Stimulated activated naive CD8-positive, alpha-beta T cell treated with anti-CD3 and anti-CD28 coated beads, Interleukin-15, amount 100 ng/mL, for 72 hours (primary cell): ENCODE results near the gene CRACR2B.

Source experiments
- ATAC-seq: fragments of 150-1000 bp; cut with Tn5 transposase; 2 replicates; pipeline ENCODE4 v1.10.0; 2021; ENCODE audit warnings: mild to moderate bottlenecking, moderate library complexity
- DNase-seq, 2 donors: peaks; one replicate each; pipeline ENCODE4 v3.0.0; 2021 to 2022
- H3K27ac Mint-ChIP-seq, 2 donors: one replicate each; pipeline ENCODE4 v1.8.0; 2022; ENCODE audit warnings: mild to moderate bottlenecking in 2 of 2, mixed read lengths in 2 of 2, moderate library complexity in 2 of 2
- H3K27me3 Mint-ChIP-seq: one replicate; pipeline ENCODE4 v1.8.0; 2022; ENCODE audit warnings: mixed read lengths
- H3K4me1 Mint-ChIP-seq: one replicate; pipeline ENCODE4 v1.8.0; 2022; ENCODE audit warnings: mild to moderate bottlenecking, mixed read lengths
- H3K4me3 Mint-ChIP-seq, 2 donors: one replicate each; pipeline ENCODE4 v1.8.0; 2022; ENCODE audit warnings: mild to moderate bottlenecking in 2 of 2, mixed read lengths in 2 of 2, moderate library complexity in 1 of 2
- H3K9me3 Mint-ChIP-seq, 2 donors: one replicate each; pipeline ENCODE4 v1.8.0; 2022; ENCODE audit warnings: mixed read lengths in 2 of 2

The CRACR2B gene

DNA sequence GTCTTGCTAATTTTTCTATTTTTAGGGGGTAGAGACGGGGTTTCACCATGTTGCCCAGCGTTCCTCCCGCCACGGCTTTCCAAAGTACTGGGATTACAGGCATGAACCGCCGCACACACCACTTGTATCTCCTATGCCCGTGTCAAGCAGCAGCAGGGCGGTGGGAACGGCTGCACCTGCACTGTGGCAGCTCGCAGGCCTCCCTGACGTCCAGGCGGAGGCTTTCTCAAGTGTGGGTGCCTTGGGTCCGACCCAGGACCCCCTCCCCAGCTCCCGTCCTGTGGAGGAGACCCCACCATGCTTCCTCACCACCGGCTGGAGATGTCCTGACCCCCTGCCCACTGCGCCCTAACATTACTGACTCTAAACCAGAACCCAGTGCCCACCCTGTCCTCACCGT is 40.7 kb downstream of the CRACR2B start:
- Mint-ChIP-seq H3K9me3 (no peaks in the 10 kb centered on the region), H3K27ac (peak overlapping the region in 1 of 2 donors; percentile 22), H3K4me1 (no peaks in the 10 kb centered on the region), H3K27me3 (no peaks in the 10 kb centered on the region), H3K4me3 (no peak overlapping the region)
- ATAC-seq (no peak), DNase-seq (no peak)

GRCh38 chr11:868802-869201 is 41.1 kb downstream of the CRACR2B start:
- Mint-ChIP-seq H3K4me1 (no peaks in the 10 kb centered on the region), H3K4me3 (no peak overlapping the region), H3K9me3 (no peaks in the 10 kb centered on the region), H3K27ac (peak overlapping the region in 1 of 2 donors; percentile 78), H3K27me3 (no peaks in the 10 kb centered on the region)
- no peak for ATAC-seq
- DNase-seq: no peak

GRCh38 chr11:869399-870126 is 41.8 kb downstream of the CRACR2B start:
- H3K4me3 Mint-ChIP-seq: no peak overlapping the region
- no peaks in the 10 kb centered on the region for H3K4me1 Mint-ChIP-seq
- DNase-seq (no peak), ATAC-seq (no peak)
- H3K9me3 Mint-ChIP-seq: no peaks in the 10 kb centered on the region
- H3K27me3 Mint-ChIP-seq: no peaks in the 10 kb centered on the region
- H3K27ac Mint-ChIP-seq: peak overlapping the region in 1 of 2 donors; percentile 27

- no peaks in the 10 kb centered on the region for H3K4me1 Mint-ChIP-seq
- no peak overlapping the region for H3K27ac Mint-ChIP-seq
- DNase-seq: no peak
- no peak overlapping the region for H3K4me3 Mint-ChIP-seq
- no peak for ATAC-seq
- H3K9me3 Mint-ChIP-seq: no peaks in the 10 kb centered on the region
- no peaks in the 10 kb centered on the region for H3K27me3 Mint-ChIP-seq
These were observed 42.4 kb downstream of the CRACR2B start for GRCh38 chr11:870127-870413.

DNA sequence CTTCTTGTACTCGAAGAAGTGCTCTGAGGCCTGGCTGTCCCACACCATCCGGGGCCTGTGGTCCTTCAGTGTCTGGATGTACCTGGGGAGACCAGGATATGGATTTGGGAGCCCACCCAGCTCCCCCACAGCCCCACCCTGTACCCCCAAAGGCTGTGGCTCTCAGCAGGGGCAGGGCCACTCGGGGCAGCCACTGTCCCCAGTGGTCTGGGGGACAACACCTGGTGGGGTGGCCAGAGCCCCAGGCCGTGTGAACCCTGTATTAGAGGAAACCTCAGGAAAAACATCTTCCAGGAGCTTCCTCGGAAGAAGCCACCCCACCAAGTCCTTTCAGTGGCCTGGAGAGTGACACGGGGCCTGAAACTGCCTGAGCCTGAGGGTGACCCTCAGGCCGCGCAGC is 42.7 kb downstream of the CRACR2B start:
- H3K27ac Mint-ChIP-seq: no peak overlapping the region
- ATAC-seq (no peak), DNase-seq (no peak)
- no peaks in the 10 kb centered on the region for H3K9me3 Mint-ChIP-seq
- H3K4me1 Mint-ChIP-seq: no peaks in the 10 kb centered on the region
- no peak overlapping the region for H3K4me3 Mint-ChIP-seq
- H3K27me3 Mint-ChIP-seq: no peaks in the 10 kb centered on the region

DNA sequence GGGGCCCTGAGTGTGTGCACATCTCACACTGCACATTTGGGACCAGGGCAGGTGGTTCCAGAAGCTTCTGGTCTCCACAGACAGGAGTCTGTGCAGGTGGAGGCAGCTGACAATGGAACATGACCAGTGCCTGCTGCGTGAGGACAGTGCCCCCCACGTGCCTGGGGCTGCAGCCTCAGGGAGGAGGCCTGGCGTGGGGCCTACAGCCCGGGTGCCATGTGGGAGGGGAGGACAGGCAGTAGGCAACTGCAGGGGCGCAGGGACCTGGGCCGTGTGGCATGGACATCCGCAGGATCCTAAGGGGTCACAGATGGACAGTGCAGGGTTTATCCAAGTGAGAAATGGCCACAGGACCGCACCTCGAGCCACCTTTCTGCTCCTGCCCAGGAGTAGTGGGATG is 43.8 kb downstream of the CRACR2B start:
- no peak overlapping the region for H3K27ac Mint-ChIP-seq
- H3K4me3 Mint-ChIP-seq: no peak overlapping the region

DNA sequence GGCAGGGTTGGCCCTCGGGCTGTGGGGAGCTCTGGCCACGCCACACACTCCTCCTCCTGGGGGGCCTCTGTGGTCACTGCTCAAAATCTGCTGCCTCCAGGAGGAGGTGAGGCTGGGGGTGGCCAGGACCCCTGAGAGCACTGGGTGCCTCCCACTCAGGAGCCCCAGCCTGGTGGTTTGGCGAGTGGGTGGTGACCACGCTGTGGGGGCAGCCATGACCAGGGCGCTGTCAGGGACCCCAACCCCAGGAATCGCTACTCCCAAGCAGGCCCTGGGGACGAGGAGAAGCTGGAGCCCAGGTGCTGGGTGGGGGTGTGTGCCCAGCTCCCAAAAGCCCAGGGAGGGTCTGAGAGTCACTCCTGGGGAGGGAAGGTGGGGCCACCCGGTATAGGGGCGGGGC is 45.1 kb downstream of the CRACR2B start:
- Mint-ChIP-seq H3K27me3 (no peaks in the 10 kb centered on the region), H3K4me1 (no peaks in the 10 kb centered on the region), H3K9me3 (no peaks in the 10 kb centered on the region), H3K27ac (no peak overlapping the region), H3K4me3 (no peak overlapping the region)
- no peak for ATAC-seq
- DNase-seq: no peak

More for the DNA sequence above, 43.8 kb downstream of the CRACR2B start:
- Mint-ChIP-seq H3K4me1 (no peaks in the 10 kb centered on the region), H3K9me3 (no peaks in the 10 kb centered on the region), H3K27me3 (no peaks in the 10 kb centered on the region)
- no peak for ATAC-seq
- DNase-seq: no peak

DNA sequence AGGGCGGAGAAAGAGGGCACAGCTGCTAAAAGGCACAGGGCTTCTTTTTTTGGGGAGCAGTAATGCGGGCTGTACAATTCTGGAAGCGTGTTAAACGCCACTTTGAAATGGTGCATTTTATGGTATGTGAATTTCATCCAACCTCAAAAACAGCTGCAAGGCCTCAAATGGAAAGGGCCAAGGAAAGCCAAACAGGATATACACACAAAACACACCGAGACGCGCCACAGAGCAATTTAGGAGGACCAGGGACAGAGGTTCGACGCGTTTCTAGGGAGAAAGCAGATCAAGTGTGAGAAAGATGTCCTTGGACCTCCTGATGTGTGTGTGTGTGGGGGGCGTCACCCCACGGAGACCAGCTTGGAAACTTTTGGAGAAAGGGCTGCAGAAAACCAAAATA is 46.0 kb downstream of the CRACR2B start:
- Mint-ChIP-seq H3K27ac (no peak overlapping the region), H3K4me3 (no peak overlapping the region), H3K9me3 (no peaks in the 10 kb centered on the region), H3K27me3 (no peaks in the 10 kb centered on the region), H3K4me1 (no peaks in the 10 kb centered on the region)
- ATAC-seq (no peak), DNase-seq (no peak)

DNA sequence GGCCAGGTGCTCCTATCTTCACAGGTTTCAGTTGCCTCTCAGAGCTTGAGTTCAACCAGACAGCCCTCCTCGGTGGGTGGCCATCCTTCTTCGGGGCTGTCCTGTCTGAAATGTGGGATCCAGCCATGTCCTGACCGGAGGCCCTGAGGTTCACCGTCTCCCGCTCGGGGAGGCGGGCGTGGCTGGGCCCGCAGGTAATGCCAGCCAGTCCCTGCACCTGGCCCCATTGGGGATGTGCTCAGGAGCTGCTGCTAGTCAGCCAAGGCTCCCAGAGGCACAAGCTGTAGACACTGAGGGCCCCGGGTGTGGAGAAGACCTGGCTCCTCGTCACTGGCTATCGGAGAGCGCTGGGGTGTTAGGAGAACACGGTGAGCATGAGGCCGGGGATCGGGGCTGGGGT is 47.5 kb downstream of the CRACR2B start:
- no peaks in the 10 kb centered on the region for H3K27me3 Mint-ChIP-seq
- ATAC-seq (no peak), DNase-seq (no peak)
- peak overlapping the region in 1 of 2 donors; percentile 34 for H3K27ac Mint-ChIP-seq
- no peaks in the 10 kb centered on the region for H3K4me1 Mint-ChIP-seq
- H3K9me3 Mint-ChIP-seq: no peaks in the 10 kb centered on the region
- no peak overlapping the region for H3K4me3 Mint-ChIP-seq

GRCh38 chr11:875769-876301 is 48.1 kb downstream of the CRACR2B start:
- Mint-ChIP-seq H3K27ac (no peak overlapping the region), H3K4me1 (no peaks in the 10 kb centered on the region), H3K27me3 (no peaks in the 10 kb centered on the region), H3K9me3 (no peaks in the 10 kb centered on the region), H3K4me3 (no peak overlapping the region)
- ATAC-seq (no peak), DNase-seq (no peak)

DNA sequence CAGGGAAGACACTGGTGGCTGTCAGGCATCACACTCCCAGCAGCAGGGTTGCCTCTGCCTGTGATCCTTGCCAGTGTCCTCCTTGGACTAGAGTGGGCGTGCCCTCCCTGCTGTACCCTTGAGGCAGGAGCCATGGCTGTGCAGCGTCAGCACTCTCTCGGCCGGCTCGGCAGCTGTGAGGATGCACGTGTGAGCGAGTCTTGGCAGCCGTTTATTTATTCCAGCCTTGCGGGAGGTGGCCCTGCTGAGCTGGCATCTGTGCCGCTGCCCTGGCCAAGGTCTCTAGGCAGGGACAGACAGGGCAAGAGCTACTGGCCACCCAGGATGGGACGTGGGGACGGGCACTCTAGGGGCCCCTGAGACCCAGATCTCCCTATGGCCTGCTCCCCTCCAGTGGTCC is 48.8 kb downstream of the CRACR2B start:
- Mint-ChIP-seq H3K4me1 (no peaks in the 10 kb centered on the region), H3K27me3 (no peaks in the 10 kb centered on the region), H3K9me3 (no peaks in the 10 kb centered on the region), H3K27ac (no peak overlapping the region), H3K4me3 (no peak overlapping the region)
- ATAC-seq (no peak), DNase-seq (no peak)

GRCh38 chr11:877565-877964 is 49.8 kb downstream of the CRACR2B start:
- Mint-ChIP-seq H3K4me1 (no peaks in the 10 kb centered on the region), H3K4me3 (no peak overlapping the region), H3K9me3 (no peaks in the 10 kb centered on the region), H3K27ac (no peak overlapping the region), H3K27me3 (no peaks in the 10 kb centered on the region)
- DNase-seq (no peak), ATAC-seq (peak; percentile 31)

DNA sequence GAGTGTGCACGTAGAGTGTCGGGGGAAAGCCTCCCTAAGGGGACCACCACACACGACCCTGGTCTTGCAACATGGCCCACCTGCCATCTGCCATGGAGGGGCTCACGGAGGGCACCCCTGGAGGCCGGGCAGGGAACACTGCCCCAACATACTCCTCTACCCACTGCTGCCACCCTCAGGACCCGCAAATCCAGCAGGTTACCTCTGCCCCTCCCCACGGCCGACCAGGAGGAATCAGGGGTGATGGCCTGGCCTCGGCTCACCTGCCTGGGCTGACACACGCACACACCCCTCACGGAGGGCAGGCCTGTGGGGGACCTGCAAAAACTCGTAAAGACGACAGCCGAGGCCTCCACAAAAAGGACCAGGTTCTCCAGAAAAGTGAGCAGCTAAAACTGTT is 52.7 kb downstream of the CRACR2B start:
- Mint-ChIP-seq H3K4me1 (no peaks in the 10 kb centered on the region), H3K27ac (no peak overlapping the region), H3K9me3 (no peaks in the 10 kb centered on the region), H3K27me3 (no peaks in the 10 kb centered on the region), H3K4me3 (no peak overlapping the region)
- ATAC-seq (no peak), DNase-seq (no peak)
